Muscle of leg (tissue), 11 donors: Measurements from ENCODE around the gene GRPEL2. TPM values are rescaled to one million over a fixed set of nuclear protein-coding genes. Genes with fewer than 3 reads are reported as not detected.
A peak's percentile ranks its signal among the peaks of the same experiment; 100 is the strongest.

Experiments
- DNase-seq: peaks from one replicate; pipeline ENCODE4 v3.0.0; 2013
- H3K27ac ChIP-seq: one replicate; pipeline ENCODE4 v1.5.1; 2013; ENCODE audit warnings: mild to moderate bottlenecking, low read length, control low read depth
- H3K27me3 ChIP-seq: one replicate; pipeline ENCODE4 v1.6.1; 2013; ENCODE audit warnings: low read length; ENCODE audit not compliant: control insufficient read depth, insufficient read depth
- H3K36me3 ChIP-seq: one replicate; pipeline ENCODE4 v1.6.1; 2013; ENCODE audit warnings: low read length; ENCODE audit not compliant: control insufficient read depth, insufficient read depth
- H3K4me1 ChIP-seq: one replicate; pipeline ENCODE4 v1.6.1; 2013; ENCODE audit warnings: low read length; ENCODE audit not compliant: control insufficient read depth, insufficient read depth
- H3K4me3 ChIP-seq: one replicate; pipeline ENCODE4 v1.5.1; 2013; ENCODE audit warnings: low read length, control low read depth
- H3K9me3 ChIP-seq: replicated peaks from 2 replicates; pipeline ENCODE4 v1.6.1; 2013; ENCODE audit warnings: low read depth, low read length; ENCODE audit not compliant: control insufficient read depth
- WGBS: methylation state at CpG from one replicate; pipeline ENCODE4 v1.1.5; 2013; ENCODE audit warnings: missing lambda C conversion rate; ENCODE audit not compliant: insufficient coverage; 5-methylcytosine and 5-hydroxymethylcytosine counted together
- polyA plus RNA-seq, 8 donors: library from polyadenylated mRNA; unstranded; fragments of 120-200 nt; gene quantifications; one replicate each; pipeline versions ENCODE4 v1.2.1 to v1.2.3, GENCODE V29; 2013; ENCODE audit warnings: inconsistent platforms in 1 of 8, low replicate concordance in 1 of 8; ENCODE audit not compliant: insufficient read length in 8 of 8, insufficient read depth in 1 of 8
- total RNA-seq: library from RNA; stranded (reverse); fragments of 120-200 nt; gene quantifications from one replicate; pipeline ENCODE4 v1.2.4, GENCODE V29; 2013

GRPEL2 gene
- total and polyA plus RNA-seq, 9 donors, result 11.0 to 22.6 (median 14.1) TPM

GRCh38 chr5:149315753-149316152, 29.5 kb upstream of the GRPEL2 start:
- WGBS, result 60% methylated on average over 1 of the region's 6 CpGs
- H3K4me1 ChIP-seq, result peaks cover 48% of the 10 kb centered on the region

GRCh38 chr5:149317281-149318048, 27.8 kb upstream of the GRPEL2 start:
- no peaks in the 10 kb centered on the region for H3K9me3 ChIP-seq
- no peaks in the 10 kb centered on the region for H3K27me3 ChIP-seq
- H3K4me3 ChIP-seq, result no peak overlapping the region
- WGBS, result 78% methylated on average over 10 of the region's 14 CpGs
- H3K4me1 ChIP-seq, result peaks cover 39% of the 10 kb centered on the region
- H3K36me3 ChIP-seq, result peaks cover 23% of the 10 kb centered on the region
- H3K27ac ChIP-seq, result no peak overlapping the region
- DNase-seq, result peak; percentile 66

More at GRCh38 chr5:149315753-149316152, 29.5 kb upstream of the GRPEL2 start:
- Histone ChIP-seq H3K9me3 (no peaks in the 10 kb centered on the region), H3K4me3 (no peak overlapping the region), H3K27me3 (no peaks in the 10 kb centered on the region), H3K36me3 (peaks cover 30% of the 10 kb centered on the region), H3K27ac (no peak overlapping the region)
- DNase-seq, result no peak

- Histone ChIP-seq H3K27me3 (no peaks in the 10 kb centered on the region), H3K36me3 (peaks cover 36% of the 10 kb centered on the region), H3K27ac (peak overlapping the region; percentile 49), H3K4me3 (no peak overlapping the region), H3K4me1 (peaks cover 31% of the 10 kb centered on the region), H3K9me3 (no peaks in the 10 kb centered on the region)
- 70% methylated on average over 2 of the region's 3 CpGs for WGBS
- no peak for DNase-seq
Measured at GRCh38 chr5:149319174-149319573, 26.1 kb upstream of the GRPEL2 start.

- Histone ChIP-seq H3K27ac (peak overlapping the region; percentile 70), H3K4me3 (no peak overlapping the region), H3K9me3 (no peaks in the 10 kb centered on the region), H3K36me3 (peaks cover 36% of the 10 kb centered on the region), H3K27me3 (no peaks in the 10 kb centered on the region), H3K4me1 (peaks cover 26% of the 10 kb centered on the region)
- DNase-seq, result peak; percentile 92
- WGBS, result 25% methylated on average over 4 of the region's 4 CpGs
Measured at GRCh38 chr5:149320791-149321330, 24.4 kb upstream of the GRPEL2 start.

GRCh38 chr5:149322518-149322917, 22.8 kb upstream of the GRPEL2 start:
- peaks cover 23% of the 10 kb centered on the region for H3K4me1 ChIP-seq
- WGBS, result 65% methylated on average over 12 of the region's 12 CpGs
- DNase-seq, result no peak
- no peak overlapping the region for H3K4me3 ChIP-seq
- H3K9me3 ChIP-seq, result no peaks in the 10 kb centered on the region
- no peaks in the 10 kb centered on the region for H3K27me3 ChIP-seq
- peak overlapping the region; percentile 37 for H3K27ac ChIP-seq
- H3K36me3 ChIP-seq, result peaks cover 39% of the 10 kb centered on the region

GRCh38 chr5:149323210-149323609, 22.1 kb upstream of the GRPEL2 start:
- Histone ChIP-seq H3K27me3 (no peaks in the 10 kb centered on the region), H3K9me3 (no peaks in the 10 kb centered on the region), H3K27ac (no peak overlapping the region), H3K4me1 (peaks cover 22% of the 10 kb centered on the region), H3K4me3 (no peak overlapping the region), H3K36me3 (peaks cover 36% of the 10 kb centered on the region)
- no peak for DNase-seq

- H3K27me3 ChIP-seq, result no peaks in the 10 kb centered on the region
Measured at GRCh38 chr5:149323621-149324205, 21.6 kb upstream of the GRPEL2 start.

GRCh38 chr5:149324641-149325040, 20.7 kb upstream of the GRPEL2 start:
- Histone ChIP-seq H3K9me3 (no peaks in the 10 kb centered on the region), H3K27me3 (no peaks in the 10 kb centered on the region), H3K36me3 (peaks cover 35% of the 10 kb centered on the region), H3K27ac (no peak overlapping the region), H3K4me1 (peaks cover 22% of the 10 kb centered on the region), H3K4me3 (no peak overlapping the region)
- WGBS, result 76% methylated on average over 2 of the region's 2 CpGs
- DNase-seq, result no peak

More at GRCh38 chr5:149323621-149324205, 21.6 kb upstream of the GRPEL2 start:
- Histone ChIP-seq H3K4me3 (no peak overlapping the region), H3K4me1 (peaks cover 22% of the 10 kb centered on the region), H3K27ac (peak overlapping the region; percentile 38), H3K9me3 (no peaks in the 10 kb centered on the region), H3K36me3 (peaks cover 34% of the 10 kb centered on the region)
- no peak for DNase-seq
- WGBS, result no CpG with 5 or more reads among the region's 2 CpGs

GRCh38 chr5:149325166-149325735, 20.0 kb upstream of the GRPEL2 start:
- H3K4me1 ChIP-seq, result peaks cover 16% of the 10 kb centered on the region
- no peaks in the 10 kb centered on the region for H3K27me3 ChIP-seq
- no peak overlapping the region for H3K4me3 ChIP-seq
- no peak overlapping the region for H3K27ac ChIP-seq
- DNase-seq, result no peak
- no peaks in the 10 kb centered on the region for H3K9me3 ChIP-seq
- peaks cover 34% of the 10 kb centered on the region for H3K36me3 ChIP-seq

GRCh38 chr5:149325894-149326293, 19.4 kb upstream of the GRPEL2 start:
- no CpG with 5 or more reads among the region's 5 CpGs for WGBS

More at GRCh38 chr5:149325894-149326293, 19.4 kb upstream of the GRPEL2 start:
- H3K9me3 ChIP-seq, result no peaks in the 10 kb centered on the region
- H3K36me3 ChIP-seq, result peaks cover 36% of the 10 kb centered on the region
- no peak for DNase-seq
- H3K4me3 ChIP-seq, result no peak overlapping the region
- H3K27me3 ChIP-seq, result no peaks in the 10 kb centered on the region
- peaks cover 9% of the 10 kb centered on the region for H3K4me1 ChIP-seq
- H3K27ac ChIP-seq, result no peak overlapping the region
